Bronchial epithelial cell (primary cell): ENCODE measurements around the gene IRF3. TPM values are rescaled to one million over a fixed set of nuclear protein-coding genes. Genes with fewer than 3 reads are reported as not detected.

Source experiments
- DNase-seq: peaks from one replicate; pipeline ENCODE4 v3.0.0-alpha.2; 2010; ENCODE audit warnings: low read depth
- FAIRE-seq: peaks from 2 replicates; lab custom pipeline; 2011; peaks lifted over from hg19 to GRCh38; lab: Jason Lieb, UNC
- H3K27me3 ChIP-seq: 2 replicates; pipeline ENCODE4 v1.5.1; 2011; ENCODE audit warnings: low read length; ENCODE audit not compliant: control insufficient read depth, insufficient read depth
- H3K36me3 ChIP-seq: 2 replicates; pipeline ENCODE4 v1.5.1; 2011; ENCODE audit warnings: low read length; ENCODE audit not compliant: control insufficient read depth, insufficient read depth
- H3K4me3 ChIP-seq: 2 replicates; pipeline ENCODE4 v1.5.1; 2011; ENCODE audit warnings: mild to moderate bottlenecking, low read depth, low read length, control low read depth
- total RNA-seq: library from RNA; depleted of rRNA; stranded (reverse); fragments of >200 nt; gene quantifications from 2 replicates; pipeline ENCODE4 v1.2.1, GENCODE V29; 2014
- TF ChIP-seq, protein P1 (sequence below): IDR thresholded peaks from 2 replicates; pipeline ENCODE4 v1.5.1; 2011; ENCODE audit warnings: mild to moderate bottlenecking, moderate library complexity, low read length, control low read depth, inconsistent platforms; ENCODE audit not compliant: insufficient read depth, severe bottlenecking

IRF3 gene
- total RNA-seq, 1 donor from 2014 or later, result 128 TPM

DNA sequence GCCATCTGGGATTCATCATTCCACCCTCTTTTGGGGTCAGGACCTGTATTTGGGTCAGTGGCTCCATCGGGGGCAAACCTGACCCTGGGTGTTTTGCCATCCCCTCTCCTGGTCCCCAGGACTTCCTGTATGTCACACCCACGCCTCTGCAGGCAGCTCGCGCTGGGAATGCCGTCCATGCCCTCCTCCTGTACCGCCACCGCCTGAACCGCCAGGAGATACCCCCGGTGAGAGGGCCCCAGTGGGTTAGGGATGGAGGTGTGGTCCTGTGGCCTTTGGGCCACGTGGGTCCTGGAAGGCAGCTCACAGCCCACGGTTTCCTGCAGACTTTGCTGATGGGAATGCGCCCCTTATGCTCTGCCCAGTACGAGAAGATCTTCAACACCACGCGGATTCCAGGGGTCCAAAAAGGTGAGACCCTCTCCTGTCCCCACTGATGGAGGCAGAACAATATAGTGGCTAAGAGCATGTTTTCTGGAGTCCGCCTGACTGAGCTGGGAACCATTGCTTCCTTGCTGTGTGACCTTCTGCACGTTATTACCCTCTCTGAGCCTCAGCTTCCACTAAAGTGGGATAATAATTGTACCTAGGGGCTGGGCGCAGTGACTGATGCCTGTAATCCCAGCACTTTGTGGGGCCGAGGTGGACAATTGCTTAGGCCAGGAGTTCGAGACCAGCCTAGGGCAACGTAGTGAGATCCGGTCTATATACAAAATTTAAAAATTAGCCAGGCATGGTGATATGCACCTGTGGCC is 39.4 kb upstream of the IRF3 start:
- Histone ChIP-seq H3K4me3 (no peak overlapping the region), H3K27me3 (peaks cover 3% of the 10 kb centered on the region), H3K36me3 (no peaks in the 10 kb centered on the region)
- FAIRE-seq (peak; percentile 47), DNase-seq (no peak)
- TF ChIP-seq, protein P1, sequence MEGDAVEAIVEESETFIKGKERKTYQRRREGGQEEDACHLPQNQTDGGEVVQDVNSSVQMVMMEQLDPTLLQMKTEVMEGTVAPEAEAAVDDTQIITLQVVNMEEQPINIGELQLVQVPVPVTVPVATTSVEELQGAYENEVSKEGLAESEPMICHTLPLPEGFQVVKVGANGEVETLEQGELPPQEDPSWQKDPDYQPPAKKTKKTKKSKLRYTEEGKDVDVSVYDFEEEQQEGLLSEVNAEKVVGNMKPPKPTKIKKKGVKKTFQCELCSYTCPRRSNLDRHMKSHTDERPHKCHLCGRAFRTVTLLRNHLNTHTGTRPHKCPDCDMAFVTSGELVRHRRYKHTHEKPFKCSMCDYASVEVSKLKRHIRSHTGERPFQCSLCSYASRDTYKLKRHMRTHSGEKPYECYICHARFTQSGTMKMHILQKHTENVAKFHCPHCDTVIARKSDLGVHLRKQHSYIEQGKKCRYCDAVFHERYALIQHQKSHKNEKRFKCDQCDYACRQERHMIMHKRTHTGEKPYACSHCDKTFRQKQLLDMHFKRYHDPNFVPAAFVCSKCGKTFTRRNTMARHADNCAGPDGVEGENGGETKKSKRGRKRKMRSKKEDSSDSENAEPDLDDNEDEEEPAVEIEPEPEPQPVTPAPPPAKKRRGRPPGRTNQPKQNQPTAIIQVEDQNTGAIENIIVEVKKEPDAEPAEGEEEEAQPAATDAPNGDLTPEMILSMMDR, result no peak

- H3K36me3 ChIP-seq, result no peaks in the 10 kb centered on the region
- TF ChIP-seq, protein P1, result no peak
- DNase-seq (no peak), FAIRE-seq (no peak)
- H3K27me3 ChIP-seq, result peaks cover 3% of the 10 kb centered on the region
- H3K4me3 ChIP-seq, result no peak overlapping the region
Measured at GRCh38 chr19:49701271-49701786, 35.7 kb upstream of the IRF3 start.

DNA sequence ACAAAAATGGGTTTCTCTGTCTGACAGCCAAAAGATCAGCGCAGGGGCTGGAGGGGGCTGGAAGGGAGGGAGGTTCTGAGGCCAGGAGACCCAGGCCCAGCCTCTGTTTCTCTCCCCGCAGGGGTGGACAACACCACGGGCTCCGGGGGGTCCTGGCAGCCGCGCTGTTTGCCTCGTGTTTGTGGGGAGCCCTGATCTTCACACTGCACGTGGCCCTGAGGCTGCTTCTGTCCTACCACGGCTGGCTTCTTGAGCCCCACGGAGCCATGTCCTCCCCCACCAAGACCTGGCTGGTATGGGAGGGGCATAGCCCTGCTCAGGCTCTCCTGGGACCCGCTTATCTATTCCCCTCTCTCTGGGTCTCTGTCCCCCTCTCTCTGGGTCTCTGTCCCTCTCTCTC is 34.9 kb upstream of the IRF3 start:
- no peak for DNase-seq
- TF ChIP-seq, protein P1, result no peak
- Histone ChIP-seq H3K27me3 (peaks cover 3% of the 10 kb centered on the region), H3K4me3 (no peak overlapping the region), H3K36me3 (no peaks in the 10 kb centered on the region)
- no peak for FAIRE-seq

- FAIRE-seq (no peak), DNase-seq (no peak)
- H3K27me3 ChIP-seq, result peaks cover 3% of the 10 kb centered on the region
- H3K36me3 ChIP-seq, result no peaks in the 10 kb centered on the region
- no peak overlapping the region for H3K4me3 ChIP-seq
- TF ChIP-seq, protein P1, result no peak
Measured at GRCh38 chr19:49699364-49699763, 33.7 kb upstream of the IRF3 start.

DNA sequence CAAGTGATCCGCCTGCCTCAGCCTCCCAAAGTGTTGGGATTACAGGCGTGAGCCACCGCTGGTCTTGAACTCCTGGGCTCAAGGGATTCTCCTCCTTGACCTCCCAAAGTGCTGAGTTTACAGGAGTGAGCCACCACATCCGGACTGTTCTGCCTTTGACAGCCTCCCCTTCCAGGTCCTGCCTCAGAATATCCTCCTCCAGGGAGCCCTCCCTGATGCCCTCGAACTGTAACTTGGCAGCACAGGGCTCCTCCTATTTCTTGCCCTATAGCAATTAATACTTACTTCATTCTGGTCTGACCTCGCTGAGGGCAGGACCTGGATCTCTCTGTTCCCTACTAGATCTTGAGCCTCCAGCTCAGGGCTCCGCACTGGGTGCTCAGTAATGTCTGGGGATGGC is 31.2 kb upstream of the IRF3 start:
- no peaks in the 10 kb centered on the region for H3K36me3 ChIP-seq
- H3K27me3 ChIP-seq, result peaks cover 3% of the 10 kb centered on the region
- H3K4me3 ChIP-seq, result no peak overlapping the region
- TF ChIP-seq, protein P1, result no peak
- DNase-seq (no peak), FAIRE-seq (no peak)

DNA sequence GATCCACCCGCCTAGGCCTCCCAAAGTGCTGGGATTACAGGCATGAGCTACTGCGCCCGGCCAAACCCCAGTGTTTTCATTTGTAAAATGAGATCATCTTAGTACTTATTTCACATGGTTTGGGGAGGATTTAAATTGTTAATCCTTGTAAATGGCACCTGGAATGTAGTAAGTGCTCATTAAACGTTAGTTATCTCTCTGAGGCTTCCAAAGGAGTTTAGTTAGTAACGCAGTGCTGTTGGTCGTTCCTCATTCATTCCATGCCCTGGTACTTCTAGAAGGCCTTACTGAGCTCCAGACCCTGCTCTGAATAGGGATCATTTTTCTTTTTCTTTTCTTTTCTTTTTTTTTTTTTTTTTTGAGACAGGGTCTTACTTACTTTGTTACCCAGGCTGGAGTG is 30.5 kb upstream of the IRF3 start:
- TF ChIP-seq, protein P1, result no peak
- Histone ChIP-seq H3K27me3 (peaks cover 3% of the 10 kb centered on the region), H3K4me3 (no peak overlapping the region), H3K36me3 (no peaks in the 10 kb centered on the region)
- no peak for FAIRE-seq
- DNase-seq, result no peak
